ENCODE results near the gene CLCN4.

DNA sequence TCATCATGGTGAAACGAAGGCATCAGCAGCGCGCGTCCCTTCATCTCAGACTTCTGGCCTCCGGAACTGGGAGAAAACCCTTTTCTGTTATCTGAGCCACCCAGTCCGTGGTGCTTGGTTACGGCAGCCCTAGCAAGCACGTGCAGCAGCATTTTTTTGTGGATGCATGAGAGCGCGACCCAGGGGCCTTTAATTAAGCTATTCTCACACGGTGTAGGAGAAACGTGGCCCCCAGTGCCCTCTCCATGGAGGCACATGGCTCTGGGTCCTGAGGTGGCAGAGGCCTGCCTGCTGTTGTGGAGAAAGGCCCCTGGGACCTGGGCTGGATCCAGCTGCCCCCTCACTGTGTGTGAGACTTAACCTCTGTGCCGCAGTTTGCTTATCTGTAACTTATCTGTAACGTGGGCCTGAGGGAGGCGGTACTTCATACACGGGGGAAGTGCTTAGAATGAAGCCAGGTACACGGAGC lies 9.5 kb downstream of the CLCN4 start:
- TF ChIP-seq, protein P1, sequence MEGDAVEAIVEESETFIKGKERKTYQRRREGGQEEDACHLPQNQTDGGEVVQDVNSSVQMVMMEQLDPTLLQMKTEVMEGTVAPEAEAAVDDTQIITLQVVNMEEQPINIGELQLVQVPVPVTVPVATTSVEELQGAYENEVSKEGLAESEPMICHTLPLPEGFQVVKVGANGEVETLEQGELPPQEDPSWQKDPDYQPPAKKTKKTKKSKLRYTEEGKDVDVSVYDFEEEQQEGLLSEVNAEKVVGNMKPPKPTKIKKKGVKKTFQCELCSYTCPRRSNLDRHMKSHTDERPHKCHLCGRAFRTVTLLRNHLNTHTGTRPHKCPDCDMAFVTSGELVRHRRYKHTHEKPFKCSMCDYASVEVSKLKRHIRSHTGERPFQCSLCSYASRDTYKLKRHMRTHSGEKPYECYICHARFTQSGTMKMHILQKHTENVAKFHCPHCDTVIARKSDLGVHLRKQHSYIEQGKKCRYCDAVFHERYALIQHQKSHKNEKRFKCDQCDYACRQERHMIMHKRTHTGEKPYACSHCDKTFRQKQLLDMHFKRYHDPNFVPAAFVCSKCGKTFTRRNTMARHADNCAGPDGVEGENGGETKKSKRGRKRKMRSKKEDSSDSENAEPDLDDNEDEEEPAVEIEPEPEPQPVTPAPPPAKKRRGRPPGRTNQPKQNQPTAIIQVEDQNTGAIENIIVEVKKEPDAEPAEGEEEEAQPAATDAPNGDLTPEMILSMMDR (IDR thresholded peaks at IDR 0.05; ENCODE audit: low read length), result no peak
- TF ChIP-seq EZH2 (IDR thresholded peaks at IDR 0.05; ENCODE audit: borderline replicate concordance, low read length), result no peak

Measured in OCI-LY1 (cell line).